Natural killer cell (primary cell): ENCODE data around the gene LRIT2. TPM values are rescaled to one million over a fixed set of nuclear protein-coding genes. Genes with fewer than 3 reads are reported as not detected.

Experiments used
- ATAC-seq, 3 donors: fragments of 150-1000 bp in 2 of 3; fragments of 200-7000 bp in 1 of 3; cut with Tn5 transposase; 1 replicate in 1 of 3; 2 replicates in 2 of 3; pipeline ENCODE4 v1.10.0; 2021; ENCODE audit warnings: mild to moderate bottlenecking in 2 of 3, moderate library complexity in 2 of 3
- DNase-seq, 2 donors: peaks; one replicate each; pipeline versions ENCODE4 v3.0.0 to v3.0.0-alpha.2; 2013 to 2021; ENCODE audit warnings: mixed read lengths in 1 of 2
- H3K27ac ChIP-seq: one replicate; pipeline ENCODE4 v1.5.1; 2013; ENCODE audit warnings: mild to moderate bottlenecking, low read length
- H3K27me3 ChIP-seq: one replicate; pipeline ENCODE4 v1.6.1; 2013; ENCODE audit warnings: low read length; ENCODE audit not compliant: control insufficient read depth, insufficient read depth
- H3K36me3 ChIP-seq: one replicate; pipeline ENCODE4 v1.6.1; 2013; ENCODE audit warnings: low read length; ENCODE audit not compliant: control insufficient read depth, insufficient read depth
- H3K4me1 ChIP-seq: one replicate; pipeline ENCODE4 v1.6.1; 2013; ENCODE audit warnings: low read length; ENCODE audit not compliant: control insufficient read depth, insufficient read depth
- H3K4me3 ChIP-seq: one replicate; pipeline ENCODE4 v1.5.1; 2013; ENCODE audit warnings: low read length
- H3K9me3 ChIP-seq: one replicate; pipeline ENCODE4 v1.6.1; 2013; ENCODE audit warnings: low read length; ENCODE audit not compliant: control insufficient read depth, insufficient read depth
- H3K27ac Mint-ChIP-seq, 2 donors: one replicate each; pipeline ENCODE4 v1.8.0; 2022; ENCODE audit warnings: mild to moderate bottlenecking in 2 of 2, mixed read lengths in 2 of 2, moderate library complexity in 1 of 2
- H3K27me3 Mint-ChIP-seq, 2 donors: one replicate each; pipeline ENCODE4 v1.8.0; 2022; ENCODE audit warnings: low read depth in 2 of 2, mixed read lengths in 2 of 2
- H3K36me3 Mint-ChIP-seq: one replicate; pipeline ENCODE4 v1.8.0; 2022; ENCODE audit warnings: mixed read lengths
- H3K4me1 Mint-ChIP-seq, 2 donors: one replicate each; pipeline ENCODE4 v1.8.0; 2022; ENCODE audit warnings: mixed read lengths in 2 of 2
- H3K4me3 Mint-ChIP-seq: one replicate; pipeline ENCODE4 v1.8.0; 2022; ENCODE audit warnings: mild to moderate bottlenecking, moderate library complexity, mixed read lengths
- H3K9me3 Mint-ChIP-seq, 2 donors: one replicate each; pipeline ENCODE4 v1.8.0; 2022; ENCODE audit warnings: mixed read lengths in 2 of 2
- CTCF ChIP-seq: fragments of 200-600 bp; IDR thresholded peaks from one replicate; pipeline ENCODE4 v1.8.0; 2022; ENCODE audit warnings: antibody characterized with exemption
- WGBS: methylation state at CpG from one replicate; pipeline ENCODE4 v1.1.7; 2013; ENCODE audit warnings: missing lambda C conversion rate; ENCODE audit not compliant: insufficient coverage; 5-methylcytosine and 5-hydroxymethylcytosine counted together
- intact Hi-C: fragments of 100-400 bp; cut with micrococcal nuclease; formaldehyde crosslinking; loops from one replicate; pipeline ENCODE4 v1.14.2; 2022
- total RNA-seq, 4 donors: library from RNA; stranded (reverse); fragments of 120-200 nt in 1 of 4; gene quantifications; one replicate each; pipeline versions ENCODE4 v1.2.3 to v1.2.4, GENCODE V29; 2013 to 2022

Gene LRIT2
- total RNA-seq, 3 donors from 2014 or later (not counting 1 experiment from before 2014, with no cell fraction given), result not detected

GRCh38 chr10:84236807-84237198 is 11.5 kb upstream of the LRIT2 start:
- no peak for ATAC-seq
- intact Hi-C loops, result no loop called here
- H3K27me3 Mint-ChIP-seq, result peaks cover 17 to 28% of the 10 kb centered on the region in 2 donors

GRCh38 chr10:84235096-84235495 is 9.8 kb upstream of the LRIT2 start:
- no peaks in the 10 kb centered on the region for H3K27me3 ChIP-seq
- no peak overlapping the region for H3K4me3 ChIP-seq
- no peak overlapping the region for H3K4me3 Mint-ChIP-seq
- ATAC-seq, result no peak
- no peaks in the 10 kb centered on the region for H3K36me3 ChIP-seq
- H3K4me1 ChIP-seq, result no peaks in the 10 kb centered on the region
- H3K36me3 Mint-ChIP-seq, result no peaks in the 10 kb centered on the region
- H3K9me3 ChIP-seq, result no peaks in the 10 kb centered on the region
- no peaks in the 10 kb centered on the region for H3K4me1 Mint-ChIP-seq
- intact Hi-C loops, result no loop called here
- no peak for DNase-seq
- 79% methylated on average over 3 of the region's 4 CpGs for WGBS
- no peaks in the 10 kb centered on the region for H3K9me3 Mint-ChIP-seq
- H3K27ac Mint-ChIP-seq, result no peak overlapping the region
- TF ChIP-seq CTCF, result no peak
- H3K27me3 Mint-ChIP-seq, result peaks cover 24 to 27% of the 10 kb centered on the region in 2 donors
- no peak overlapping the region for H3K27ac ChIP-seq

More at GRCh38 chr10:84236807-84237198, 11.5 kb upstream of the LRIT2 start:
- no peaks in the 10 kb centered on the region for H3K36me3 Mint-ChIP-seq
- H3K9me3 Mint-ChIP-seq, result no peaks in the 10 kb centered on the region
- H3K36me3 ChIP-seq, result no peaks in the 10 kb centered on the region
- no peaks in the 10 kb centered on the region for H3K27me3 ChIP-seq
- no peak overlapping the region for H3K27ac ChIP-seq
- no peaks in the 10 kb centered on the region for H3K9me3 ChIP-seq
- H3K4me3 ChIP-seq, result no peak overlapping the region
- TF ChIP-seq CTCF, result no peak
- H3K27ac Mint-ChIP-seq, result no peak overlapping the region
- WGBS, result 79% methylated on average over 6 of the region's 6 CpGs
- no peak for DNase-seq
- no peaks in the 10 kb centered on the region for H3K4me1 ChIP-seq
- no peaks in the 10 kb centered on the region for H3K4me1 Mint-ChIP-seq
- H3K4me3 Mint-ChIP-seq, result no peak overlapping the region

GRCh38 chr10:84234479-84234878 is 9.1 kb upstream of the LRIT2 start:
- DNase-seq (no peak), ATAC-seq (no peak)
- Histone ChIP-seq H3K27ac (no peak overlapping the region), H3K9me3 (no peaks in the 10 kb centered on the region), H3K27me3 (no peaks in the 10 kb centered on the region), H3K4me3 (no peak overlapping the region), H3K36me3 (no peaks in the 10 kb centered on the region), H3K4me1 (no peaks in the 10 kb centered on the region)
- no peak overlapping the region for H3K27ac Mint-ChIP-seq
- WGBS, result 81% methylated on average over 4 of the region's 4 CpGs
- H3K27me3 Mint-ChIP-seq, result peaks cover 26 to 33% of the 10 kb centered on the region in 2 donors
- no peaks in the 10 kb centered on the region for H3K36me3 Mint-ChIP-seq
- TF ChIP-seq CTCF, result no peak
- intact Hi-C loops, result no loop called here
- no peak overlapping the region for H3K4me3 Mint-ChIP-seq
- no peaks in the 10 kb centered on the region for H3K9me3 Mint-ChIP-seq
- no peaks in the 10 kb centered on the region for H3K4me1 Mint-ChIP-seq

- intact Hi-C loops, result no loop called here
- no peak for ATAC-seq
- DNase-seq, result no peak
- H3K27me3 ChIP-seq, result no peaks in the 10 kb centered on the region
- H3K36me3 ChIP-seq, result no peaks in the 10 kb centered on the region
- H3K27ac Mint-ChIP-seq, result no peak overlapping the region
- 82% methylated on average over 4 of the region's 4 CpGs for WGBS
- TF ChIP-seq CTCF, result no peak
- no peak overlapping the region for H3K27ac ChIP-seq
- H3K4me1 ChIP-seq, result no peaks in the 10 kb centered on the region
- no peaks in the 10 kb centered on the region for H3K9me3 ChIP-seq
- no peaks in the 10 kb centered on the region for H3K36me3 Mint-ChIP-seq
- no peaks in the 10 kb centered on the region for H3K4me1 Mint-ChIP-seq
- no peak overlapping the region for H3K4me3 ChIP-seq
- H3K27me3 Mint-ChIP-seq, result peaks cover 24 to 38% of the 10 kb centered on the region in 2 donors
- H3K4me3 Mint-ChIP-seq, result no peak overlapping the region
- H3K9me3 Mint-ChIP-seq, result no peaks in the 10 kb centered on the region
Observed at GRCh38 chr10:84233940-84234339, 8.6 kb upstream of the LRIT2 start.
